ENCODE data around the gene ZNF367. TPM values are rescaled to one million over a fixed set of nuclear protein-coding genes. Genes with fewer than 3 reads are reported as not detected.

The ZNF367 gene
- total RNA-seq, 1 experiment from 2014 or later = 14.0 TPM

DNA sequence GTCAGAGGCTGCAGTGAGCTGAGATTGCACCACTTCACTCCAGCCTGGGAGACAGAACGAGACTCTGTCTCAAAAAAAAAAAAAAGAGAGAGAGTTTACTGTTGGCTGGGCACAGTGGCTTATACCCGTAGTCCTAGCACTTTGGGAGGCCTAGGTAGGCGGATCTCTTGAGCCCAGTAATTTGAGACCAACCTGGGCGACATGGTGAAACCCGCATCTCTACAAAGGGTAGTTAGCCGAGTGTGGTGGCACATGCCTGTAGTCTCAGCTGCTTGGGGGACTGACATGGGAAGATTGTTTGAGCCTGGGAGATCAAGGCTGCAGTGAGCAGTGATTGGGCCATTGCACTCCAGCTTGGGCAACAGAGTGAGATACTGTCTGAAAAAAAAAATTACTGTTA is 44.4 kb upstream of the ZNF367 start:
- no TSS peak for BruUV-seq (replicated peaks)
- Histone ChIP-seq H3K4me2 (no peak overlapping the region), H3K36me3 (ENCODE audit: low read depth) (no peaks in the 10 kb centered on the region; the same call in 1 of the 2 replicates), H2AFZ (no peak overlapping the region), H3K4me1 (replicated peaks; ENCODE audit: insufficient read depth) (no peaks in the 10 kb centered on the region), H3K27me3 (ENCODE audit: insufficient read depth, low read depth) (no peaks in the 10 kb centered on the region), H3F3A (ENCODE audit: insufficient read depth, low read depth) (no peaks in the 10 kb centered on the region), H3K79me2 (ENCODE audit: low read depth) (no peaks in the 10 kb centered on the region), H4K20me1 (ENCODE audit: insufficient read depth) (no peaks in the 10 kb centered on the region), H3K9me3 (ENCODE audit: insufficient read depth, low read depth) (no peaks in the 10 kb centered on the region), H3K4me3 (no peak overlapping the region), H3K9me2 (ENCODE audit: insufficient read depth) (no peaks in the 10 kb centered on the region), H3K27ac (no peak overlapping the region)
- no peak for DNase-seq
- intact Hi-C loops (cut with micrococcal nuclease; ENCODE audit: unreplicated experiment) = no loop called here
- TF ChIP-seq, protein P1, sequence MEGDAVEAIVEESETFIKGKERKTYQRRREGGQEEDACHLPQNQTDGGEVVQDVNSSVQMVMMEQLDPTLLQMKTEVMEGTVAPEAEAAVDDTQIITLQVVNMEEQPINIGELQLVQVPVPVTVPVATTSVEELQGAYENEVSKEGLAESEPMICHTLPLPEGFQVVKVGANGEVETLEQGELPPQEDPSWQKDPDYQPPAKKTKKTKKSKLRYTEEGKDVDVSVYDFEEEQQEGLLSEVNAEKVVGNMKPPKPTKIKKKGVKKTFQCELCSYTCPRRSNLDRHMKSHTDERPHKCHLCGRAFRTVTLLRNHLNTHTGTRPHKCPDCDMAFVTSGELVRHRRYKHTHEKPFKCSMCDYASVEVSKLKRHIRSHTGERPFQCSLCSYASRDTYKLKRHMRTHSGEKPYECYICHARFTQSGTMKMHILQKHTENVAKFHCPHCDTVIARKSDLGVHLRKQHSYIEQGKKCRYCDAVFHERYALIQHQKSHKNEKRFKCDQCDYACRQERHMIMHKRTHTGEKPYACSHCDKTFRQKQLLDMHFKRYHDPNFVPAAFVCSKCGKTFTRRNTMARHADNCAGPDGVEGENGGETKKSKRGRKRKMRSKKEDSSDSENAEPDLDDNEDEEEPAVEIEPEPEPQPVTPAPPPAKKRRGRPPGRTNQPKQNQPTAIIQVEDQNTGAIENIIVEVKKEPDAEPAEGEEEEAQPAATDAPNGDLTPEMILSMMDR (conservative IDR thresholded peaks at IDR 0.05) = no peak
- TF ChIP-seq EZH2 (IDR thresholded peaks at IDR 0.05; ENCODE audit: low read depth) = no peak
- ChIA-PET POLR2A (ENCODE audit: unreplicated experiment) (no interaction called here), CTCF (no interaction called here)

DNA sequence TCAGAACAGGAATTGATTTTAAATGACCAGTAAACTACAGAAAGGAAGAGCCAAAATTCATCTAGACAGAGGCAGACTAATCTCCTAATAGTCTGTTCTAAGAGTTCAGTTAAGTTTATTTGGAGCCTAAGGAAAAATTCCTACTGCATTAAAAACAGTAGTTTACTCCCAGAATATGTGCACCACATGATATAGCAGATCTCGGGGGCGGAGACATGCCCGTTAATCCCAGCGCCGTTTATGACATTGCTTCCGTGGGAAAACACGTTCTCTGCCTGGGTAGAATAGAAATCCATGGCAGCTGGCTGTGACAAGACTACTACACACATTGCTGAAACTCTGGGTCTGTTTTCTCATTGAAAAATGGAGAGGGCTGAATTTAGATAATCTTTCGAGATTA is 43.2 kb upstream of the ZNF367 start:
- no peaks in the 10 kb centered on the region; the same call in 1 of the 2 replicates for H3K36me3 ChIP-seq (ENCODE audit: low read depth)
- H3F3A ChIP-seq (ENCODE audit: insufficient read depth, low read depth) = peaks cover 5% of the 10 kb centered on the region; the same call in 1 of the 2 replicates
- H4K20me1 ChIP-seq (ENCODE audit: insufficient read depth) = no peaks in the 10 kb centered on the region
- no peak overlapping the region for H2AFZ ChIP-seq
- H3K9me2 ChIP-seq (ENCODE audit: insufficient read depth) = no peaks in the 10 kb centered on the region
- TF ChIP-seq, protein P1 (conservative IDR thresholded peaks at IDR 0.05) = no peak
- ChIA-PET POLR2A (ENCODE audit: unreplicated experiment) (no interaction called here), CTCF (interaction anchor here (0.7 kb wide), 1 partner anchor 1661 kb away, joined by 4 read pairs; no protein-coding TSS in a partner anchor)
- no peaks in the 10 kb centered on the region for H3K79me2 ChIP-seq (ENCODE audit: low read depth)
- H3K27me3 ChIP-seq (ENCODE audit: insufficient read depth, low read depth) = no peaks in the 10 kb centered on the region
- H3K9me3 ChIP-seq (ENCODE audit: insufficient read depth, low read depth) = no peaks in the 10 kb centered on the region
- no peak overlapping the region for H3K27ac ChIP-seq
- H3K4me3 ChIP-seq = no peak overlapping the region
- no peak for DNase-seq
- H3K4me2 ChIP-seq = no peak overlapping the region
- no peaks in the 10 kb centered on the region for H3K4me1 ChIP-seq (replicated peaks; ENCODE audit: insufficient read depth)
- BruUV-seq (replicated peaks) = no TSS peak
- intact Hi-C loops (cut with micrococcal nuclease; ENCODE audit: unreplicated experiment) = no loop called here

DNA sequence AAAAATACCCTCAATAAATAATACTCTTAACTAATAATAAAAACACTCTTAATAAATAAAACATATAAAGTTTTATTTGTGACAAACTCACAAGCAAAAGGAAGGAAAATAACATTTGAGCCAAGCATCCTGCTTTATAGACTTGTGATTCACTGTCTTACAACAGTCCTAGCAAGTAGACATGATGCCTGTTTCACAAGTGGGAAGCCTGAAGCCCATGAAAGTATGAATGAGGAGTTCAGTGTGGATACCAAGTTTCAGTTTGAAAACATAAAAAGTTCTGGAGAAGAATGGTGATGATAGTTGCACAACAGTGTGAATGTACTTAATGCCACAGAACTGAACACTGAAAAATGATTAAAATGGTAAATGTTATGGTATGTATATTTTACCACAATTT is 42.7 kb upstream of the ZNF367 start:
- H3K79me2 ChIP-seq (ENCODE audit: low read depth) = no peaks in the 10 kb centered on the region
- intact Hi-C loops (cut with micrococcal nuclease; ENCODE audit: unreplicated experiment) = no loop called here
- no peak overlapping the region for H2AFZ ChIP-seq
- H3K9me3 ChIP-seq (ENCODE audit: insufficient read depth, low read depth) = no peaks in the 10 kb centered on the region
- ChIA-PET POLR2A (ENCODE audit: unreplicated experiment) (no interaction called here), CTCF (no interaction called here)
- H3K4me3 ChIP-seq = no peak overlapping the region
- no peaks in the 10 kb centered on the region for H3K27me3 ChIP-seq (ENCODE audit: insufficient read depth, low read depth)
- H4K20me1 ChIP-seq (ENCODE audit: insufficient read depth) = no peaks in the 10 kb centered on the region
- no peak for DNase-seq
- no peaks in the 10 kb centered on the region for H3K9me2 ChIP-seq (ENCODE audit: insufficient read depth)
- no TSS peak for BruUV-seq (replicated peaks)
- TF ChIP-seq, protein P1 (conservative IDR thresholded peaks at IDR 0.05) = no peak
- TF ChIP-seq EZH2 (IDR thresholded peaks at IDR 0.05; ENCODE audit: low read depth) = no peak
- H3K4me1 ChIP-seq (replicated peaks; ENCODE audit: insufficient read depth) = no peaks in the 10 kb centered on the region
- H3F3A ChIP-seq (ENCODE audit: insufficient read depth, low read depth) = peaks cover 5% of the 10 kb centered on the region; the same call in 1 of the 2 replicates
- no peak overlapping the region for H3K27ac ChIP-seq
- no peaks in the 10 kb centered on the region; the same call in 1 of the 2 replicates for H3K36me3 ChIP-seq (ENCODE audit: low read depth)
- H3K4me2 ChIP-seq = no peak overlapping the region
